GM03348 (cell line): ENCODE measurements around the gene CRYBA2.
A peak's percentile ranks its signal among the peaks of the same experiment; 100 is the strongest.

Experiments used
- DNase-seq: peaks from one replicate; pipeline ENCODE4 v3.0.0; 2012; ENCODE audit warnings: low spot score

The CRYBA2 gene

DNA sequence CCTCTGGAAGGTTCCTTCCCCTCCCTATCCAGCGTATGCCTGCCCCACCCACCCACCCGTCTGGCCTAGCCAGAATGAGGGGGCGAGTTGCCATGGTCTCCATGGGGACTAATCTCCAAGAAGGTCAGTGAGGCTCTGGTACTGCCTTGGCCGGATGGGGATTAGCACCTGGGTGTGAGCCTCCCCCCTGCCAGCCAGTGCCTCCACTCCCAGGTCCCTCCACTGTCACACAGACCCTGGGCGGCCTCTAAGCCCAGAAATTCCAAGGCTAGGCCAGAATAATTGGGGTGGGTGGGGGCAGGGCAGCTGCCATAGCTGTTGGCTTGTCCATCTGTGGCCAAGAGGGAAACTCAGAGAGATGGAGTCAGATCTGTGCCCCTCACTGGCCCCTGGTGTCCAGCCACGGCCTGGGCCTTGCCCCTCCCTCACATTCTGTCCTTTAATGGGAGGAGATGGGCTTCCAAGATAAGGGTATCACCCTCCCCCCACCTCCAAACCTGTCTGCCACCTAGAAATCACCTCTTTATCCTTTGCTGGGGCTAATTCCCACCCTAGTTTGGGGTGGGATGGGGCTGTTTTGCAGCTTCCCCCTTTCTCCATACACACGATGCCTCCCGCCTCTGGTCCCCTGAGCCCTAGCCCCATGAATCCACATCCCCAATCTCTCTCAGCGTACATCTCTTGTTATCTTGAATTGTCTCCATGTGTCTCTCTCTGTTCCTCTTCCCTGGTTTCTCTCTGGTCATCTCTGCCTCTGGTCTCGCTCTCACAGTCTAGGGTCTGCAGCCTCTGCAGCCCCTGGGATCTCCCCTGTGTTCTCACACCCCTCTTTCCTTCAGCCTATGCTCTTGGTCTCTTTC, 6.0 kb upstream of the CRYBA2 start:
- no peak for DNase-seq

DNA sequence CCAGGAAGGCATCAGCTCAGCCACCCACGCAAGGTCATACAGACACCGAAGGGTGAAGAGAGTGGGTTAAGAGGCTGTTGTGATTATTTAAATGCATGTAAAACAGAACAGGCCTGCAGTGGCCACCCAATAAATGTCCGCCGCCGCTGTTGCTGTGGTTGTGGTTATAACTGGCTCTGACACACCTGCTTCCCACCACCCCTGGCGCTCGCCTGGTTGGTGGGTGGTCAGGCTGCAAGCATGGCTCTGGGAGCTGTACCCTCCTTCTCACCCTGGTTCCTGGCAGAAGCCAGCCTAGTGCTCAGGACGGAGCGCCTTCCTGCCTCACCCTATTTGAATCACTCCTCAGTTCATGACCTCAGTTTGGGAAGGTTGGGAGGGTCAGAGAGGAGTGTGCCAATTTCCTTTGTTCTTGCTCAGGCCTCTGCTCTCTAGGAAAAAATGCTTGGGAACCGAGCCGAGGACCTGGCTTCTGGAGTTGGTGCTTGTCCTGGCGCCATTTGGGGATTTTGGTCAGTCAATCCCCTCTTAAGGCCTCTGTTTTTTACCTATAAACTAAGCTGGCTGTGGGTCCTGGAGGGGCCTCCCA, 5.3 kb upstream of the CRYBA2 start:
- DNase-seq = no peak

DNA sequence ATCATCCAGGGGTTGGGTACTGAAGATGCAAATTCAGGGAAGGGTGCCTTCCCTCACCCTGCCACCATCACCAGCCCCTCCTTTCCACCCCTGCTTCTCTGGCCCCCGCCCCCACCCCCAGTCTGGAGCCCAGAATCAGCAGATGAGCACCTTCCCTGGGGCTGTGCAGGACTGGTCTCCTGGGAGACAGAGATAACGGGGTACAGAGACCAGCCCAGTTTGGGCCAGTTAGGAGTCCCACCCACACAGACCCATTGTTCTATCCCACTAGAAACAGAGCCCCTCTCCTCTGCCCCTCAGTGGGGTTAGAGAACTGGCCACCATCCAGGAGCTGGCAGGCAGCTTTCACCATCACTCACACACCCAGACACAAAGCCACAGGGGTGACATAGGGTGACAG, 4.5 kb upstream of the CRYBA2 start:
- no peak for DNase-seq

DNA sequence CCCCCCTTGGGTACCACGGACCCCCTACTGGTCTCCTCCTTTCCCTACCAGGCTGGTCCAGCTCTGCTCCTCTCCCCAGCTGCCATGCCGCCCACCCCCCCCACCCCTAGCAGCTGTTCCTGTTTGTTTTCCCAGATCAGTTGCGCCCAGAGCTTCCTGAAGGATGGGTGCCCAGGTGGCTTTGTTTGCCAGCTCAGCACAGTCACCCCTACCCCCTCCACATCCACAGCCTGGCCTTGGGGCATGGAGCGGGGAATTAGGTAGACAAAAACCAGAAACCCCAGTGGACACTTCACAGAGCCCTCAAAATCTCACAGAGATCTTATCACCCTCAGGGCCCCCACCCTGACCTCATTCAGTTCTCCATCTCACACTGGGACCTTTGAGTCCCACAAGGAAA, 3.7 kb upstream of the CRYBA2 start:
- no peak for DNase-seq

DNA sequence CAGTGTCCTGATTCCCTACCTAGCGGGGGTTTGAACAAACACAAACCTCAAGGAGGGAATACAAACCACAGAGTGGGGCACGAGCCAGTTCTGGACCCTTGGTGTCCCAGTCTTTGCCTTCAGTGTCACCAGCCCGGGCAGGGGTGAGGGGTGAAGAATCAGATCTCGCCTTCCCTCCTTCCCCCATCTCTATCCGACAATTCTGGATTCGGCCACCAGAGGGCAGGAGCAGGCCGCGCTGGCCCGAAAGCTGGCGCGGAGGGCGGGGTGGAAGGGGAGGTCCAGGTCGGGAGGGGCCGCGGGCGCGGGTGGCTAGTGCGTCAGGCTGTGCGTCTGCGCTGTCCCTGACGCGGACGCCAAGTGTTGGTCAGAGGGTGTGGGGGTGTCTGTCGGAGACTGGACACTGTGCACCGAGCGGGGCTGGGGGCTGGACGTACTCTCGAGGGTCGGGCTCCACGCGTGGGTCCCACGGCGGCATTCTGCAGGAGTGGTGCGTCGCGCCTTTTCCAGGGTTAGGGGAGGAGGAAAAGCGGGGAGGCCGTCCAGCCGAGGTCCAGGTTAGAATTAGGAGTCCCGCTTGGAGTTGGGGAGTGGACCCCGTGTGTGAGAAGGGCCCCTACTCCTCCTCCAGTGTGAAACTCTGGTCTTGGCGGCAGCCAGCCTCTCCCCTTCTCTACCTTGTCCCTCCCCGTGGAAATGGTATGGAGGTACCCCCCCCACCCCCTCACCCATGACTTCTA, 2.9 kb upstream of the CRYBA2 start:
- DNase-seq = peak; percentile 97

DNA sequence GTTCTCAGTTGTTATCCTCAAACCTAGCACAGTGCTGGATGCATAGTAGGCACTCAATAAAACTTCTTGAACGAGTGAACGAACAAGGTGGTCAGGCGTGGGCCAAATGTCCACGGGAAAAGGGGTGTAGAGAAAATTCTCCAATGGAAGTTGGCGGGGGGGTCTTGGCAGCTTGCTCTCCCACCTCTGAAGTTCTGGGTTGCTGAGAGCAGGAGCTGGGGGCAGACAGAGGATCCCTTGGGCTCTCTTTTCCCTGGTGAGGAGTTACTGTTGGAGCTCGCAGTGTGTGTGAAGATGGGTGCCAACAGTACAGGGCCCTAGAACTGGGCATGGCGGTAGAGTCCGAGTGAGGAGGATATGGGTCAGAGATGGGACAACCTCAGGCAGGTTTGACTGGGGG, 2.3 kb upstream of the CRYBA2 start:
- DNase-seq = no peak

DNA sequence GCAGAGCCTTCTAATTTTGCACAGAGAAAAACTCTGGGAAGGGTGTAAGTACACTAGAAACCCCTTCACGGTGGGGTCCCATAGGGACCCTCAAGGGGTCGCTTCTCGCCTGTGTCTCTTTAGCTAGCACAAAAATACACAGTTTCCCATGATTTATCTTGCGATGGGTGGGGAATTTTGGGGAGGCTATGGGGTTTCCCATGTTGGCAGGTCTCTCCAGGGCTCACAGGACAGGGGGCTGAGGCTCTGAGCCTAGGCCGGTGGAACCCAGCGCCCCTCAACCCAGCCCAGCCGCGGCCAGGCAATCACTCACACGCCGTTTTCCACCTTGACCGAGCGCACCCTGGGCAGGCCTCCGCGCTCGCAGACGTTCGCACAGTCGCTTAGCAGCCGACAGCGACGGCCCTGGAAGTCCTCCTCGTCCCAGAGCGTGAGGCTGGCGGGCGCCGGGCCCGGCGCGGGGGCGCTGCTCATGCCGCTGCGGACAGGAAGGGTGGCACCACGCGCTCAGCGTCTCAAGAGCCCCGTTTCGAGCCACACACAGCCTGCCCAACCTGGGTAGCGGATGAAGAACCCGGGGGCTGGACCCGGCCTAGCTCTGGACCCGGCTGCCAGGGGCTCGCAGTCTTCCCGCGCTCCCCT, 398 bp downstream of the CRYBA2 start:
- no peak for DNase-seq

DNA sequence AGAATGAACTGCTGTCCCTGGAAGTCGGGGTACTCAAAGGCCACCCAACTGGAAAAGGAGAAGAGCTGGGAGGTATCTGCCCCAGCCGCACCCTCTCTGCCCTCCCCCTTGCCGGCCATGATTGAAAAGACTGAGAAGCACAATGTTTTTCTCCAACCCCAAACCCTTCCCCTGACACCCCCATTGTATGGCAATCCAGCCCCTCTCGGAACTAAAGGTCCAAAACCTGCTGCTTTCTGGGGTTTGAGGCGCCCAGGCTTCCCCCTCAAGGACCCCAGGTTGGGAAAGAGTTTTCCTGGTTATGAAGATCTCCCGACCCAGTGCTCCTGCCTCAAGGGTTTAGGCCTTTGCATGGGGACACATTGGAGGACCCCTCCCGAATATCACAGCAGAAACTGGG, 1.0 kb downstream of the CRYBA2 start:
- DNase-seq = no peak

DNA sequence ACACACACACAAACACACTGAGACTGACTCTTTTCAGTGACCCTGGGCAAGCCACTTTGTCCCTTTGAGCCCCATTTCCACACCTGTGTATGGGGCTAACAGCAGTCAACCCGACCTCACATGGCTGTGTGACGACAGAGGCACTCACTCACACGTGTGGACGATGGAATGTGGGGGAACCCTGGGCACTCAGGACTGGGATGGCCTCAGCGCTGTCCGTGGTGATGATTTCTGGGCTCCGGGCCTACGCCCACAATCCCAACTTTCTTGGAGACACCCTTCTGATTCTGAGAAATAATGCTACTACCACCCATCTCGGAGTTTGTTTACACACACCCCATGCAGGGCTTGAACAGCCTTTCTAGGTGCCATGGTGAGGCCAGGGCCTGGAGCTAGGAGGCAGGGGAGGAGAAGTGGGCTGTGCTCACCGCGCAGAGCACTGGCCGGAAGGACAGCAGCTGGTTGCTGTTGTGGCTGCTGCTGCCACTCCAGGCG, 1.5 kb downstream of the CRYBA2 start:
- peak; percentile 67 for DNase-seq

DNA sequence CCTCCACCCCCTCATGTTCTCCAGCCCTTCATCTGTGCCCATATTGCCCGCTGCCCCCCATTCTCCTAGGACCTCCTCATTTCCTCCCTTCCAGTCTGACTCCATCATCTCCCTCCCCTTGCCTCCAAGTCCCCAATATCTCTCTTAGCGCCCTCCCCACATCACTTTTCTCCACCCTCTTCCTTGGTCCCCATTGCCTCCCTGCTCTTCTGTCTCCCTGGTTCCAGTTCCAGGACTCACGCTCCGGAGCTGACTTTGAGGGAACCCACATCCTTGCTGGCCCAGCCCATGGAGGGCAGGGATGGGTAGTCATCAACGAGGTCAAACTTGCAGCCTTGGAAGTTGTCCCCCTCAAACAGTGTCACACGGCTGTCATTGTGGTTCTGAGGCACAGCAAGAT, 2.6 kb downstream of the CRYBA2 start:
- DNase-seq = no peak

DNA sequence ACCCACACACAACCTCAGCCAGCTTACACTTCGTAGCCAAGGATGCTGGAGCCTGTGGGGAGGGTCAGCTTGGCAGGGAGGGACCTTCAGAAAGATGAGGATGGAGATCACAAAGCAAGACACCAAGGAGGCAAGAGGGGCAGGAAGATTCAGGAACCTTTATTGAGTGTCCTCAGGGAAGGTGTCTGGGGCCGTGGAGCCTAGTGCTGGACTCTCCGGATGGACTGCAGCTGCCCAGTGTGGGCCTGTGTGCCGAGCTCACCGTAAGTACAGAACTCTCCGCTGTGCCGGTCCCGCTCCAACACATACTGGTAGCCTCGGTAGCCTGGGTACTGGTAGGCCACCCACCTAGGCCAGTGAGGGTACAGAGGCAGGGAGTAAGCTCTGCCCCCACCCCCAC, 3.2 kb downstream of the CRYBA2 start:
- DNase-seq = no peak

DNA sequence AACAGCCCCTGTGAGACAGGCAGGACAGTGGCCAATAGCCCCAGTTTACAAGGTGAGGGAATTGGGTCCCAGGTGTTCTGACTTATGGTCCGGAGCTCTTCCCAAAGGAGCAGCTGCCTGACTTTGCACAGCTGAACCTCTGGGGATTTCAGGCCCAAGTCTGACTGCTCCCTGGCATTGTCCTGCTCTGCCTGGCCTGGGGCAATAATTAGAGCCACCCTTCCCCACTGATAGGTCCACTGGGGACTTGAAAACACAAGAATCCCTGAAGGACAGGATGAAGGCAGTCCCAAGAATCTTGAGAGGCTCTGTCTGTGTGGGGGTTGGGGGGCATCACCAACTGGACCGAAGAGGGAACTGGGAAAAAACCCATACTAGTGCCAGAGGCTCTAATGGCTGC, 4.6 kb downstream of the CRYBA2 start:
- no peak for DNase-seq

DNA sequence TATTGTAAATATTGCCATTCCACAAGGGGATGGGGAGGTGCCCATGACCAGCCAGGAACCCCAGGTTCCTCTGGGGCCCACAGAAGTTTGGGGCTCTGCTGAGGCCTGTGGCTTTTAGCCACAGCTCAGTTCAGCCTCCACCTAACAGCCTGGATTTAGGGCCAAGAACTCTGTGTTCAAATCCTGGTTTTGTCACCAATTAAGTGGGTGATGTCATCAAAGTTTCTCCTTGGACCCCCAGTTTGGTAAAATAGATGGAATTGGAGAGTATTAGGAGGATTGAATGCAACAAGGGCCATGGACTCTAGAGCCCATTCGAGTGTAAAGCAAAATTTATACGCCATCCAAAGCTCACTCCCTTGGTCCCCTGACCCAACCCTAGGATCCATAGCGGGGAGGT, 5.1 kb downstream of the CRYBA2 start:
- no peak for DNase-seq

DNA sequence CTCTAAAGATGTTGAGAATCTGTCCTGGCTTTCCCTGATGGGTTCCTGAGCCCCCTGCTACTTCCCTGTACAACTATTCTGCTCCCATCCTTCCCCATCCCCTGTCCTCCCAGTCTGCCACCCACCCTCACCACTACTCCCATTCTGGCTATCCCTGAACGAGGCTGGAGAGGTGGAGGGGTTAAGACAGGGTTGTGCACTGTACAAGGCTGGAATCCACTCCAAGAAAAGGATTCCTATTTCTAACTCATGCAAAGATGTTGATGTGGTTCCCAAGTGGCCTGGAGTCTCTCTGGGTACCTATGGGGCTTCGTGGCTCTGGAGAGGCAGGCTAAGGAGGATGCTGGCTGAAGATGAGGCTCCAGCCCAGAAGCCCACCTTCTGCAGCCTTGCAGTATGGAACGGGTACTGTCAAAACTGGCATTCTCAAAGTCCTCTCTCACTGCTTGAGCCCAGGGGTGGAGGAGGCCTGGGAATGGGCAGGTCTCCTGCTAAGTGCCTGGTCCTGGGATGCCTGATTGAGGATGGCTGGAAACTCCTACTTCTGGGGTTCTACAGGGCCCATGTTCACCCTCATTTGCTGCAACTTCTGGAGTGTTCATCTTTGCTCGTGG, 7.0 kb downstream of the CRYBA2 start:
- no peak for DNase-seq

DNA sequence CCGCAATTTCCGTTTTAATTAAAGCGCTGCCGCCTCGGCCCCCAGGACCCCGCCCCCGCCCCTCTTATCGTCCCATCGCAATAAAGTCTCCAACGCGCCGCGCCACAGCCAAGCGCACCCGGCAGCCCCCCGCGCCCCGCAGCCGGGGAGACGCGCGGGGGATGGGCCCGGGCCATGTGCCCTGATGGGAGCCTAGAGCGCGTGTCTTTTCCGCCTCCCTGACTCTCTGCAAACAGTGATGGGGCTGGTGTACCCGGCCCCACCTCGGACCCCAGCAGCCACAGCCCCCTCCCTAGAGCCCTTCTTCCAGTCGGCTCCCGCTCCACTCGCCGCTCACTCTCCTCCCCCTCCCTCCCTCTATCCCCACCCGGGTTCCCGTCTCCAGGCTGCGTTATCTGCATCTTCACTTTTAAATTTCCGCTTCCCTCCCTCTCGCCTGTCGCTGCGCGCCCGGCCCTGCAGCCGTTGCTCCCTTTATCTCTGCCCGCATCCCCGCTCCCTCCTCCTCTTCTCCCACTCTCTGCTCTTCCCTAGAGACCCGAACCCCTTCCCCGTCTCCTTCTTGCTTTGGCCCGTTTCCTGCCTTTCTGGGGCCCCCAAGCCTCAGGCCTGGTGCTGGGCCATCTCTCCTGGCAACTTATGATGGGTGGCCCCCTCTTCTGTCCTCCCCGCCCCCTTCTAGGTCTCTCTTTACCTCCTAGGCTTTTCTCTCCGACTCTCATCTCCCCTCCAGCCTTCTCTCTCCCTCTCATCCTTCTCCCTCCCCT, 7.7 kb downstream of the CRYBA2 start:
- no peak for DNase-seq

DNA sequence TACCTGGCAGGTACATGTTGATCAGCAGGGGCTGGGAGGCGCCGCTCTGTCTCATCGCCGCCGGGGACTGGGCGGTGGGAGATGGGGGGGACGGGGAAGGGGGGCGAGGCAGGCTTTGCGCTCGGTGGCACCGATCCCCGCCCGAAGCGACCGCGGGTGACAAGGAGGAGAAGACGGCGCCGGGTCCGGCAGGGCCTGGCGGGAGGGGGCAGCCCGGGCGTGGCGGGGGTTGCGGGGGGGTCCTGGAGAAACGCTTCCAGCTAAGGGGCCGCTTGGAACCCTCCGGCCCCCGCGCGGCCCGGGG, 8.2 kb downstream of the CRYBA2 start, which contains the start of gene FEV:
TSS of gene FEV (minus strand) at position 164 of the 304 bp plus-strand sequence. CDS start at position 55, 109 bp downstream.
- no peak for DNase-seq

DNA sequence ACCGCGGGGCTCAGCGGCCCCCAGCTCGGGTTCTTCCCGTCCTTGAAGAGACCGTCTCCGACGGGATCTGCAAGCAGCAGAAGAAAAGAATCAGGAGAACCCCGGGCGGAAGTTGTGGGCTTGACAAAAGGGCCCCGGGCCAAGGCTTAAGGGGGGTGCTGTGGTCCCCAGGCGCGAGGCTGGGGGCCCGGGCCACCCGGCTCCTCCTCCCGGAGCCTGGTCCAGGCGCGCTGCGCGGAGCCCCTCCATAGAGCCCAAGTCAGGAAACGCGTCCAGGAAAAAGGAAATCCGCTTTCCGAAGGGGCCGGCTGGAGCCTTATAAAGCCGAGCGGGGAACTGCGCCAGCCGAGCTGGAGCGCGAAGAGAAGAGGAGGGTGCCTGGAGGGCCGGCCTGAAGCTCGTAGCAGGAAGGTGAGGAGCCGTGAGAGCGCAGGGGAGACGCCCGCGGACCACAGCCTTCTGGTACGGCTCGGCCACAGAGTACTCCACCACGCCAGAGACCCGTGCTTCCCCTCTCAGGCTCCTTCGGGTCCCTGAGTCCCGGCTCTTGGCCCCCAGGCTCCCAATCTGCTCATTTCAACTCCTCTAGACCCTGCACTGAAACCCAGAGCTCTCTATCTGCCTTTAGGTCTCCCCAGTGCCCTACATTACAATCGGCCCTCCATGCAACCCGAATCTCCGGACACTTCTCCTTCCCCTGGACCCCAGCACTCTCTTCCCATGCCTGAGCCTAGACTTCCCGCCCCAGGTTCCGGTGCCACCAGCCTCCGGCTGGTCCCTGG, 8.8 kb downstream of the CRYBA2 start:
- no peak for DNase-seq

DNA sequence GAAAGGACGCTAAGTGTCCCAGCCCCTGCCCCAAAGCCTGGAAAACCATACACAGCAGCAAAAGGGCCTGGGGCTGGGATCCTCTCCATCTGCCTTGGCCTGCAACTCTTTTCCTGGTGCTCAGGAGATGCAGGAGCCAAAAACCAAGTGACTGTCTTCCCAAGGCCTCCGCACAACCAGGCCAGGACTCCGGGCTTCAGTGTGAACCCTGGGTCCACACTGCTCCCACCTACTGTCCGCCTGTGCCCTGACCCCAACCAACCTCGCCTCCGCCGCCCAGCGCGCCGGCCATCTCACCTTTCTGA, 9.3 kb downstream of the CRYBA2 start:
- DNase-seq = no peak

DNA sequence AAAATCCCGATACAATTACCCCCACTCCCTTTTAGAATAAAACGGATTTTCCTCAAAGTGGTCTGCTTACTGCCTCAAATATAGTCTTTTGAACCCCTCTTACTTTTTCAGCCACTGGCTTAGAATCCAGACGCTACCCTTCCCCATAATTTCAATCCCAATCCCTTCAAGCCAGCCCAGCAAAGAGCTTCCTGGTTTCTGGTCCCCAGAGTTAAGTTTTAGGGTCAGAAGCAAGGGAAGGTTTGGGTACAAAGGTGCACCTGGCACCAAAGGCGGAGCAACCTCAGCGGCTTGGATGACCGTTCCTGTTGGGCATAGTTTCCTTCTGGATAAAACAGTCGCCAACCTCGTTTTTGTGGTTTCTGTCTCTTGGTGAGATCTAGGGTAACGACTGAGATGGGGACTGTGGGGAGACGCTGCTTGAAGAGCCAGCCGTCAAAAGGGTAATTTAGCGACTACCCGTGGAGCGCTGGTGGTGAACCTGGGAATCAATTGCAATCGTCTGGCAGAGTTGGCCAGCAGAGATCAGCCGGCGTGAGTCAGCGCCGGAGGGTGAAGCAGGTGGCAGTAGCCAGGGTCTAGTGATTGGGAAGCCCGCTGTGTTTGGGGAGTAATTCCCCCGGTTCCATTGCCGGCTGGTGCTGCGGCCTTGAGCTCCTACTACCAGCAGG, 9.8 kb downstream of the CRYBA2 start:
- DNase-seq = no peak

DNA sequence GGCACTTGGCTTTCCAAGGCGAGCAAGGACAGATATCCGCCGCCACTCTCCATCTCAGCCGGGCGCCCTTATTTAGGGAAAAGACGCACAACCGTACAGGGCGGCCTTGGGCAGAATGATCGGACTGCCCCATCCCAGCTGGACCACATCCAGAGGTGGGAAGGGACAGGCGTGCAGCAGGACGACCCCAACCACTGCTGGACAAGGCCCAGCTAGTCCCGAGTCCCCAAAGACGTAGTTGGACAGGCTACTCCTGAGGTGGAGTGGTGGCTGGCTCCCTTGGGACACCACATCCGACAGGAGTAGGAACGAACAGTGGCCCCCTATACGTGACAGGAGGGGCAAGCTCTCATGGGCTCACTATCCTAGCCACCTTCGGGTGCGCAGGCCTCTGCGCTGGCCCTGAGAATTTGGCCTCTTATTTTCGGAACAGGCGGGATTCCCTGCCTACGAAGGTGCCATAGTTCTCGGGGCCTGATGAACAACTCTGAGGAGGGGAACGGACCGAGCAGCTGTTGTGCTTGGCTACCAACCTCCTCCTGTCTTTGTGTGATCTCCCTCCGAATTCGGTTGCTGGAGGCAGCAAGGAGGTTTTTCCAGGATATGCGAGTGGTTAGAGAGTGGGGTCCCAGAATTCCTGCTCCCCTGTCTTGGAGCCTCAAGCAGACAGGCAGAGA, 10.5 kb downstream of the CRYBA2 start:
- DNase-seq = no peak
